Vagina (tissue), 2 donors: ENCODE results near the gene SIRT2. TPM values are rescaled to one million over a fixed set of nuclear protein-coding genes. Genes with fewer than 3 reads are reported as not detected.
A peak's percentile ranks its signal among the peaks of the same experiment; 100 is the strongest.
"Not testable (repeated sequence)": the region's sequence is repeated elsewhere in the genome, so short reads cannot be mapped to it uniquely, and the experiment has no call there.

Experiments used
- DNase-seq, 2 donors: peaks; one replicate each; pipeline ENCODE4 v3.0.0-alpha.2; 2017; ENCODE audit errors: extremely low spot score in 2 of 2
- H3K27ac ChIP-seq: fragments of 200-600 bp; sonication (generic); one replicate; pipeline ENCODE4 v1.5.1; 2019
- H3K27me3 ChIP-seq: fragments of 200-600 bp; sonication (generic); one replicate; pipeline ENCODE4 v1.5.1; 2019
- H3K36me3 ChIP-seq, 2 donors: fragments of 200-600 bp; sonication (generic); one replicate each; pipeline ENCODE4 v1.5.1; 2017 to 2019
- H3K4me1 ChIP-seq: fragments of 200-600 bp; sonication (generic); one replicate; pipeline ENCODE4 v1.5.1; 2019
- H3K4me3 ChIP-seq, 2 donors: fragments of 200-600 bp; sonication (generic); 1 replicate in 1 of 2; 2 replicates in 1 of 2; pipeline ENCODE4 v1.5.1; 2016 to 2019
- H3K9me3 ChIP-seq: fragments of 200-600 bp; sonication (generic); one replicate; pipeline ENCODE4 v1.5.1; 2019
- CTCF ChIP-seq, 3 experiments: fragments of 450-650 bp in 2 of 3; fragments of 200-600 bp in 1 of 3; sonication (generic) in 1 of 3; IDR thresholded peaks; one replicate each; pipeline ENCODE4 v1.5.1; 2017 to 2019; ENCODE audit warnings: antibody characterized with exemption in 3 of 3, mild to moderate bottlenecking in 2 of 3, moderate library complexity in 2 of 3
- POLR2A ChIP-seq, 2 donors: fragments of 450-650 bp; IDR thresholded peaks; one replicate each; pipeline ENCODE4 v1.6.1; 2017; ENCODE audit warnings: antibody characterized with exemption in 2 of 2, mild to moderate bottlenecking in 2 of 2, moderate library complexity in 2 of 2
- POLR2AphosphoS5 ChIP-seq, 2 donors: sonication (generic); formaldehyde crosslinking; IDR thresholded peaks; one replicate each; pipeline ENCODE4 v1.9.0; 2017; ENCODE audit warnings: antibody characterized with exemption in 2 of 2, mild to moderate bottlenecking in 2 of 2, low read depth in 1 of 2; ENCODE audit not compliant: insufficient read depth in 1 of 2
- intact Hi-C: fragments of 100-400 bp; cut with DNase I; formaldehyde crosslinking; loops from one replicate; pipeline ENCODE4 v1.15.1; 2023
- total RNA-seq: library from RNA; depleted of rRNA; stranded (reverse); fragments of >200 nt; gene quantifications from one replicate; pipeline ENCODE4 v1.2.3, GENCODE V29; 2016

The SIRT2 gene
- total RNA-seq, 1 donor from 2014 or later, result 51.6 TPM

DNA sequence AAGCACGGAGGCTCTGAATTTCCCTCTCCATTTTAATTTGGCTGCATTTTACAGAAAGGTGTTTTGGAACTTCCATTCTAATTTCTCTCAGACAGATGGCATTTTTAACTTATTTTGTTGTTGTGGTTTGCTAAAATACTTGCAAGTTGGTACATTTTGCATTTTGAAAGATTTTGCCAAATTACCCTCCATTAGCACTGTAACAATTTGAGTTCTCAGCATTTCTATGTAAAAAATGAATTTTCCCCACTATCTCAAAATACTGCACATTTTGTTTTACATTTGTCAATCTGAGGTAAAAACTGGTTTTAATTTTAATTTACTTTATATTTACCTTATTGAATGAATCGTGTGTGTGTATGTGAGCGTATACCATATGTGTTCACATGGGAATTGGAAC, 42.6 kb downstream of the SIRT2 start:
- H3K27ac ChIP-seq, result no peak overlapping the region
- intact Hi-C loops, result no loop called here
- peaks cover 12% of the 10 kb centered on the region for H3K4me1 ChIP-seq
- TF ChIP-seq CTCF (IDR thresholded peaks at IDR 0.05), result no peak
- no peak for TF ChIP-seq POLR2A (IDR thresholded peaks at IDR 0.05)
- no peak for TF ChIP-seq POLR2AphosphoS5 (IDR thresholded peaks at IDR 0.05; ENCODE audit: insufficient read depth in 1 of 2, low read depth in 1 of 2)
- no peaks in the 10 kb centered on the region for H3K9me3 ChIP-seq
- no peak for DNase-seq
- no peaks in the 10 kb centered on the region for H3K27me3 ChIP-seq
- H3K36me3 ChIP-seq, result no peaks in the 10 kb centered on the region
- H3K4me3 ChIP-seq, result no peak overlapping the region

GRCh38 chr19:38855751-38856150, 43.7 kb downstream of the SIRT2 start:
- H3K9me3 ChIP-seq, H3K36me3 ChIP-seq, intact Hi-C loops, DNase-seq, H3K4me3 ChIP-seq, H3K27me3 ChIP-seq, H3K27ac ChIP-seq: not testable (repeated sequence)
- peaks cover 17% of the 10 kb centered on the region for H3K4me1 ChIP-seq

- intact Hi-C loops, result loop anchor here (5.0 kb wide), 1 partner anchor 208 kb away; the partner anchor contains the start of gene ACTN4
- H3K4me1 ChIP-seq, result peaks cover 18% of the 10 kb centered on the region
Measured at GRCh38 chr19:38854961-38855360, 44.5 kb downstream of the SIRT2 start.

DNA sequence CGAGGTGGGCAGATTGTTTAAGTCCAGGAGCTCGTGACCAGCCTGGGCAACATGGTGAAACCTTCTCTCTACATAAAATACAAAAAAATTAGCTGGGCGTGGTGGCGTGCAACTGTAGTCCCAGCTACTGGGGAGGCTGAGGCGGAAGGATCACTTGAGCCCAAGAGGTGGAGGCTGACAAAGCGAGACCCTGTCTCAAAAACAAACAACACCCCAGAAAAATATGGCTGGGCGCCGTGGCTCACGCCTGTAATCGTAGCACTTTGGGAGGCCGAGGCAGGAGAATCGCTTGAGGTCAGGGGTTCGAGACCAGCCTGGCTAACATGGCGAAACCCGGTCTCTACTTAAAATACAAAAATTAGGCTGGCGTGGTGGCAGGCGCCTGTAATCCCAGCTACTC, 46.2 kb downstream of the SIRT2 start:
- no peak for DNase-seq
- Histone ChIP-seq H3K27me3 (no peaks in the 10 kb centered on the region), H3K4me1 (peaks cover 25% of the 10 kb centered on the region), H3K36me3 (no peaks in the 10 kb centered on the region), H3K27ac (no peak overlapping the region), H3K9me3 (no peaks in the 10 kb centered on the region), H3K4me3 (peak overlapping the region in 1 of 2 donors; percentile 96)
- TF ChIP-seq POLR2A (IDR thresholded peaks at IDR 0.05), result no peak
- TF ChIP-seq POLR2AphosphoS5 (IDR thresholded peaks at IDR 0.05; ENCODE audit: insufficient read depth in 1 of 2, low read depth in 1 of 2), result no peak
- TF ChIP-seq CTCF (IDR thresholded peaks at IDR 0.05), result no peak
- intact Hi-C loops, result loop anchor here (5.0 kb wide), 1 partner anchor 206 kb away; the partner anchor contains the start of gene ACTN4

More at GRCh38 chr19:38854961-38855360, 44.5 kb downstream of the SIRT2 start:
- H3K36me3 ChIP-seq, H3K4me3 ChIP-seq, H3K27me3 ChIP-seq, H3K27ac ChIP-seq, DNase-seq, H3K9me3 ChIP-seq: not testable (repeated sequence)

GRCh38 chr19:38852231-38853044, 47.0 kb downstream of the SIRT2 start:
- no peaks in the 10 kb centered on the region for H3K27me3 ChIP-seq
- intact Hi-C loops, result loop anchor here (5.0 kb wide), 1 partner anchor 205 kb away; the partner anchor contains the start of gene ACTN4
- peaks cover 33% of the 10 kb centered on the region for H3K4me1 ChIP-seq
- H3K4me3 ChIP-seq, result peak overlapping the region; percentile 93 to 96
- TF ChIP-seq POLR2AphosphoS5 (IDR thresholded peaks at IDR 0.05; ENCODE audit: insufficient read depth in 1 of 2, low read depth in 1 of 2) (peak in 1 of 2 donors; percentile 46), CTCF (IDR thresholded peaks at IDR 0.05) (no peak)
- no peaks in the 10 kb centered on the region for H3K9me3 ChIP-seq
- peaks cover 0 to 3% of the 10 kb centered on the region in 2 donors for H3K36me3 ChIP-seq
- DNase-seq, result peak in 1 of 2 donors; percentile 96
- H3K27ac ChIP-seq, result peak overlapping the region; percentile 100

GRCh38 chr19:38851622-38852230, 47.7 kb downstream of the SIRT2 start:
- Histone ChIP-seq H3K27ac (peak overlapping the region; percentile 100), H3K27me3 (no peaks in the 10 kb centered on the region), H3K4me3 (peak overlapping the region; percentile 93 to 96), H3K9me3 (no peaks in the 10 kb centered on the region), H3K4me1 (peaks cover 40% of the 10 kb centered on the region), H3K36me3 (peaks cover 3 to 10% of the 10 kb centered on the region in 2 donors)
- TF ChIP-seq CTCF (IDR thresholded peaks at IDR 0.05), result no peak
- TF ChIP-seq POLR2A (IDR thresholded peaks at IDR 0.05), result peak in 1 of 2 donors; percentile 92
- peak; percentile 90 to 98 for TF ChIP-seq POLR2AphosphoS5 (IDR thresholded peaks at IDR 0.05; ENCODE audit: insufficient read depth in 1 of 2, low read depth in 1 of 2)
- intact Hi-C loops, result loop anchor here (5.0 kb wide), 1 partner anchor 204 kb away; the partner anchor contains the start of gene ACTN4
- DNase-seq, result peak in 1 of 2 donors; percentile 95
